ENCODE data around the gene FHOD3. TPM values are rescaled to one million over a fixed set of nuclear protein-coding genes. Genes with fewer than 3 reads are reported as not detected.

Gene FHOD3
- total and polyA plus RNA-seq, 2 of the 8 experiments (the other 6 are each of a cell fraction or from before 2014, with no cell fraction given) = 9.7 to 10.5 TPM

DNA sequence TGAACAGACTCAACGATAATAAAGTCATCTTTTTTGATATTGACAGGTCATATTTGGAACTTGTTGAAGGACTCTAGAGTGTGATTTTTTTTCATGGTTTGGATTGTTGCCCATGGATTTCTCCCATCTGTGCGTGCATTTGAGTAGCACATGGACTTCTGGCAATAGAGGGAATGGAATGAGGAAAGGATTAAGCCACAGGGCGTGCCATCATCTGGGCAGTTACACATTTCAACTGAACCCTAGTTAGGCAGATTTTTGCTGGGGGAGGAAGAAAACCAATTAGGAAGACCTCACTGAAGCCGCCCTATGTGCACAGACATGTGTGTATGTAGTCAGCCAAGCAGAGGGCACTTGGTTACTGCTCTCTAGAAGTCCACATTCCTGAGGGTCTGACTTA is 458.7 kb downstream of the FHOD3 start (continued):
- TF ChIP-seq SP4 (IDR thresholded peaks at IDR 0.05; ENCODE audit: low read length) (no peak), JUND (IDR thresholded peaks at IDR 0.05; ENCODE audit: low read length) (no peak), RAD21 (IDR thresholded peaks at IDR 0.05 in 1 of 2, conservative IDR thresholded peaks at IDR 0.05 in 1 of 2; ENCODE audit: low read depth in 2 of 2, low read length in 2 of 2) (no peak), TAF7 (optimal IDR thresholded peaks at IDR 0.05; ENCODE audit: borderline replicate concordance, low read depth, low read length) (no peak)
